ENCODE results near the gene RAB17.

Gene RAB17

DNA sequence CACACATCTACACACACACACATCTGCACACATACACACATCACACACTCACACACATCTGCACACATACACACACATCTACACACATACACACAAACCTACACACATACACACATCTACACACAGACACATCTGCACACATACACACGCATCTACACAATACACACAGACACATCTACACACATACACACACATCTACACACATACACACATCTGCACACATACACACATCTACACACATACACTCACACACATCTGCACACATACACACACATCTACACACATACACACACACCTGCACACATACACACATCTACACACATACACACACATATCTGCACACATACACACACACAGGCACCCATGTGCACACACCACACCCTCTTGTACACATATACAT is 24.6 kb downstream of the RAB17 start:
- DNase-seq (ENCODE audit: insufficient read length, low spot score) = no peak
- no peak for FAIRE-seq

DNA sequence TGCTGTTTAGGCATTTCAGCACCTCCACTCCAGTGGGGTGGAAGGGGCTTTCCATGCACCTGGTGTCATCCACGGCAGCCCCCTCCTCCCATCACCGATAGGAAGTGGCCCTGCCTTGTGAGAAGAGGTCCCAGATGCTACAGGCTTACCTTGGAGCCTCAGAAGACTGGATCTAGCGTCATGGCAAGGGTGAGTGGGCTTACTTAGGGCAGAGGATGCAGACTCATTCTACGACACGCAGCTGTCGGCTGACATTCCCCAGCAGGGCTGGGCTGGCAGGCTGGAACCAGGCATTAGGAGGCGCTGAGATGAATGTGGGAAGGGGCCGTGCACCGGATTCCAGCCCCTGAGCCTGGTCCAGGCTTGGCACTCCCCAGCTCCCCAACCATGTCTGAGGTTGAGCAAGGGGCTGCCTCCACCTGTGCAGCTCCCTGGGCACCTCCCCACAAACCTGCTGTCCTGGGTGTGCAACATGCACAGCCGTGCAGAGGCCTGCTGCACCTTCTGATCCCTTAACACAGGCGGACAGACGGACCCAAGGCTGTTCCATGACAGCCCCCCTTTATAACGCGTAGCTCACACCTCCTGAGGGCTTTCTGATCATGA is 25.9 kb downstream of the RAB17 start:
- FAIRE-seq = no peak

DNA sequence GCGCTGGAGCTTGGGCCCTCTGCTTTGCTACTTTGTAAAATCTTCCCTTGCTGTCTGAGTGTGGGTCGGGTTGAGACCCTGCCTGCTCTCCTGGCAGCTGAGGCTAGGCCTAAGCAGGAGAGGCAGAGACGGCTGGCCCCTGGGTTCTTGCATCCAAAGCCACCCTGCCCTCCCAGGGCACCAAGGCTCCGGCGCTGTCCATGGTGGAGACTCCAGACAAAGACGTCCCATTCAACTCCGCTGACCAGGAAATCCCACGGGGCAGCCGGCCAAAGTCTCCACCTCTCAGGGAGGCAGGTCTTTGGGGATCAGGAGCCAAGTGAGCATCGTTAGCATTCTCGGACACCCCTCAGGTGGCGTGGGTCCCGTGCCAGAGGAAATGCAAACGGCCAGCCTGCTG is 26.7 kb downstream of the RAB17 start:
- FAIRE-seq (no peak), DNase-seq (ENCODE audit: insufficient read length, low spot score) (no peak)

More for the DNA sequence above, 25.9 kb downstream of the RAB17 start:
- DNase-seq (ENCODE audit: insufficient read length, low spot score) = no peak

- DNase-seq (ENCODE audit: insufficient read length, low spot score) = no peak
- FAIRE-seq = no peak
These were observed 29.3 kb downstream of the RAB17 start for GRCh38 chr2:237561221-237561620.

DNA sequence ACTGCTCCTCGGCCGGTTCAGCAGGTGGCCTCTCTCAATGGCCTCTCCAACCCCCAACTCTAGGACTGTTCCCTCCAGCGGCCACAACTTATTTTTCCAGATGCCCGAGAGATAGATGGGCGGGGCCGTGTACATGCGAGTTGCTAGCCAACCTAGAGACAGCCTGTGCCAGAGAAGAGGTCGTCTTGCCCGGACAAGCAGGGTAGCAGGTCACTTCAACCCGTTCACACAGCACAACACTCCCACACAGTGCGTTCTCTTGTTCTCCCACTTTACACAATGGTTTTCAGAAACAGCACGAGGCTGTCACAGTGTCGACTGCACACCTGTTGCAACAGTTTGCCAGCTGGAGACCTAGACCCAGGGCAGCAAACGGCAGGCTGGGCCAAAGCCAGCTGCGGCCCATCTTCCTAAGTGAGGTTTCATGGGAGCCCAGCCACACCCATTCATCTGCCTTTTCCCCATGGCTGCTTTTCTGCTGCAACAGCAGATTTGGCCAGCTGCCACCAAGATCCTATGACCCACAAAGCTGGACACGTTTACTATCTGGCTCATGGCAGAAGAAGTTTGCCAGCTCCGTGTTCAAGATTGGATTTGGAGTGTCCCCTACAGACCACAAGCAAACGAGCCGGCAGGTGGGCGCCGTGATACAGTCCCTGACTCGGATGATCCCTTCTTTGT is 31.4 kb downstream of the RAB17 start:
- DNase-seq (ENCODE audit: insufficient read length, low spot score) (no peak), FAIRE-seq (no peak)

- no peak for FAIRE-seq
- no peak for DNase-seq (ENCODE audit: insufficient read length, low spot score)
These were observed 32.9 kb downstream of the RAB17 start for GRCh38 chr2:237557633-237558015.

- no peak for FAIRE-seq
- no peak for DNase-seq (ENCODE audit: insufficient read length, low spot score)
These were observed 33.5 kb downstream of the RAB17 start for GRCh38 chr2:237556773-237557632.

GRCh38 chr2:237555560-237555959 is 35.0 kb downstream of the RAB17 start:
- FAIRE-seq (no peak), DNase-seq (ENCODE audit: insufficient read length, low spot score) (no peak)

DNA sequence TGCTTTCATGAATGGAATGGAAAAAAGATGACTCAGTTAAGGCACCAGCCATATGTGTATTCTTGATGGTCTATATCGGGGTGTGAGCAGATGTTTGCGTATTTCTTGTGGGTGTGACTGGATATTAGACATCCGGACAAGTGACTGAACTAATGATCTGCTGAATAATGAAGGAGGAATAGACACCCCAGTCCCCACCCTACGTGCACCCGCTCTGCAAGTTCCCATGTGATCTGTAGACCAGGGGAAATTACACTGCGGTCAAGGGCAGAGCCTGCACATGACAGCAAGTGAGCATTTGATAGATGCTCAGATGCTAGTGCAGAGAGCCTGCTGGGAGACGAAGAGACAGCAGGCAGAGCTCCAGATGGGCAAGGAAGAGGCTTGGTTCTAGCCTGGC is 36.6 kb downstream of the RAB17 start:
- FAIRE-seq (no peak), DNase-seq (ENCODE audit: insufficient read length, low spot score) (no peak)

- no peak for FAIRE-seq
- DNase-seq (ENCODE audit: insufficient read length, low spot score) = no peak
These were observed 37.6 kb downstream of the RAB17 start for GRCh38 chr2:237552908-237553307.

DNA sequence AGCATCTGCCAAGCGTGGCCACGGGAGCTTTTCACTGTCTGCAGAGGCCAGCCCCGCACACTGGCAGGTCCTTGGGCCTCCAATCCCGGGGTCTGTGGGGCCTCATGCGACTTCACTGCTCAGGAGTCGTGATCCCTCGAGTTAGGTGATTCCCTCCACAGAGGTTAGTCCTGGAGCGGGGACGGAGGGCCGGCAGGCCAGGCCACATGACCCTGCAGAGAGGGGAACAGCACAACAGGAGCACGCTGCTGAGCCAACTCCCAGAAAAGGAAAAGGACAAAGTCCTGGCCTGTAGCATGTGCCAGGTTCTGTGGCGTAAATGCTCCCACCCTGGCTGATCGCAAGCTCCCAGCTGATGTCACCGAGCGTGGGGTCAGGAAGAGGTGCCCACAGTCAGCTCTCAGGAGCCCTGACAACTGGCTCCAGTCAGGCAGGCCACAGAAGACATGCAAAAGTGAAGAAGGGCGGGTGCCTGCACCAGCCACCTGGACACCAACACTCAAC is 39.4 kb downstream of the RAB17 start:
- DNase-seq (ENCODE audit: insufficient read length, low spot score) (no peak), FAIRE-seq (no peak)

- FAIRE-seq (no peak), DNase-seq (ENCODE audit: insufficient read length, low spot score) (no peak)
These were observed 40.7 kb downstream of the RAB17 start for GRCh38 chr2:237549643-237550415.

GRCh38 chr2:237549216-237549615 is 41.3 kb downstream of the RAB17 start:
- no peak for FAIRE-seq
- DNase-seq (ENCODE audit: insufficient read length, low spot score) = no peak

GRCh38 chr2:237547841-237548416 is 42.6 kb downstream of the RAB17 start:
- DNase-seq (ENCODE audit: insufficient read length, low spot score) (no peak), FAIRE-seq (no peak)

GRCh38 chr2:237546876-237547395 is 43.6 kb downstream of the RAB17 start:
- DNase-seq (ENCODE audit: insufficient read length, low spot score) (no peak), FAIRE-seq (no peak)

DNA sequence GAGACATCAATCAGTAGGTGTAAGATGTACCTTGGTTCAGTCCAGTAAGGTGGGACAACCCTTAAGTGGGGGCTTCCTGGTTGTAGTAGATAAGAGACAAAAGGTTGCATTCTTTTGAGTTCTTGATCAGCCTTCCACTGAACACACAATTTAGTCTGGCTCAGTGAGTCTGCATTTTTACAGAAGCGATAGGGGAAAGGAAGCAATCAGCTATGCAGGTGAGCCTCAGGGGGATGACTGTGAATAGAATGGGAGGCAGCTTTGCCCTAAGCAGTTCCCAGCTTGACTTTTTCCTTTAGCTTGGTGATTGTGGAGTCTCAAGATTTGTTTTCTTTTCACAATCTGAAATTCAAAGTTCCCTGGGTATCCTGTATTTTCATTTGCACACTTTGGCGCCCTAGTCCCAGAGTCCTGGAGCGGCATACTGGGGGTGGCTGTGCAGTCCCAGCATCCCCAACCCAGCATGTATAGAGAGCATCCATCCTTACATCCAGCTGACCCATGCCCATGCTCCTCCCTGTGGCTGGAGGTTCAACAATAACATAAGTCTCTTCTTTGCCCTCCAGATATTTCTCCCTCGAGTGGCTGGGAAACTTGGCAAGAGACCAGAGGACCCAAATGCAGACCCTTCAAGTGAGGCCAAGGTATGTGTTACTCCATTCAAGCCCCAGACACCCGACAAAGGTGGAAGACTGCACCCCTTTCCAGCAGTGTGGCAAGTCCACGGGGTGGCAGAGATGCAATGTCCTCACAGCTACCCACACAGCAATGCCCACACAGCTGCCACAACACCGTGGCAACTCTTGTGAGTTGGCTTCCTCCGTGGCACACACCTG is 44.3 kb downstream of the RAB17 start:
- FAIRE-seq (no peak), DNase-seq (ENCODE audit: insufficient read length, low spot score) (no peak)

- no peak for FAIRE-seq
- DNase-seq (ENCODE audit: insufficient read length, low spot score) = no peak
These were observed 48.4 kb downstream of the RAB17 start for GRCh38 chr2:237542001-237542704.

DNA sequence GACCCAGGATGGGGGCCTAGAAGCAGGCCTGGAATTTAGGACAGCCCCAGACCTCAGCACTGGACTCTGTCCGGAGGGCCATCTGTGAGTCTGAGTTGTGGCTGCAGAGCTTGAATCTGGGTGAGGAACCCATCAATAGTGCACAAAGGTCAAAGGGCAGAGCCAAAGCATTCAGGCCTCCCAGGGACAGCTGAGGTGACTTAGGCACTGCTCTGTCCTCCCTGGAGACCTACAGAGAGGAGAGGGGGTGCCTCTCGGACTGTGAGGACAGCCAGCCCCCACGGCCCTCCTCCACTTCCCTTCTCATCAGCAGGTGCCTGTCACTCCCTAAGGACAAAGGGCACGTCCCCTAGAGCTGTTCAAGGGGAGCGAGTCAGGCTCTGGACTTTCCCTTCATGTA is 49.3 kb downstream of the RAB17 start:
- FAIRE-seq (no peak), DNase-seq (ENCODE audit: insufficient read length, low spot score) (no peak)

GRCh38 chr2:237540823-237541222 is 49.7 kb downstream of the RAB17 start:
- DNase-seq (ENCODE audit: insufficient read length, low spot score) = no peak
- FAIRE-seq = no peak

Data from HTR-8/SVneo (cell line).